K562 (cell line): Measurements from ENCODE around the gene CUX1. TPM values are rescaled to one million over a fixed set of nuclear protein-coding genes. Genes with fewer than 3 reads are reported as not detected.

ENCODE experiments used
- ESRRB ChIP-seq: fragments of 250-450 bp; sonication (Bioruptor Pico); IDR thresholded peaks from 2 replicates; pipeline ENCODE4 v1.5.0; 2020; ENCODE audit warnings: mild to moderate bottlenecking, moderate library complexity, borderline replicate concordance
- LCOR ChIP-seq: sonication (generic); formaldehyde crosslinking; IDR thresholded peaks from 2 replicates; pipeline ENCODE4 v1.8.0; 2022; ENCODE audit warnings: mild to moderate bottlenecking, missing genetic modification reagents
- MEF2A ChIP-seq: IDR thresholded peaks from 2 replicates; pipeline ENCODE4 v1.6.1; 2011; ENCODE audit warnings: low read depth, mild to moderate bottlenecking, low read length, moderate library complexity; ENCODE audit not compliant: control insufficient read depth
- NUFIP1 ChIP-seq: fragments of 450-650 bp; IDR thresholded peaks from 2 replicates; pipeline ENCODE4 v1.6.1; 2018; ENCODE audit not compliant: partially characterized antibody
- PML ChIP-seq: IDR thresholded peaks from 2 replicates; pipeline ENCODE4 v1.6.1; 2012; ENCODE audit warnings: low read length, inconsistent platforms
- PTRF ChIP-seq: fragments of 450-650 bp; IDR thresholded peaks from 2 replicates; pipeline ENCODE4 v1.6.1; 2016; ENCODE audit warnings: mild to moderate bottlenecking, missing genetic modification characterization, missing compliant biosample characterization
- TBL1XR1 ChIP-seq, 2 experiments: IDR thresholded peaks; 2 replicates each; pipeline ENCODE4 v1.6.1; 2012; ENCODE audit warnings: improper control_type of control experiment in 2 of 2, low read length in 2 of 2, mild to moderate bottlenecking in 1 of 2
- ZC3H8 ChIP-seq: fragments of 450-650 bp; IDR thresholded peaks from 2 replicates; pipeline ENCODE4 v1.6.1; 2017
- ZNF184 ChIP-seq: sonication (generic); formaldehyde crosslinking; IDR thresholded peaks from 2 replicates; pipeline ENCODE4 v1.5.0; 2020; ENCODE audit warnings: missing genetic modification reagents
- polyA plus RNA-seq, 8 experiments: library from polyadenylated mRNA; depleted of rRNA in 4 of 8; stranded (reverse) in 5 of 8; unstranded in 3 of 8; fragments of >200 nt; fragmentation: Nextera tagmentation in 2 of 8; fragmentation: Illumina TruSeq in 1 of 8; extraction: Ambion mirVana in 2 of 8; extraction: Trizol in 1 of 8; gene quantifications; 2 replicates each; pipeline versions ENCODE4 v1.2.1 to v1.2.3, GENCODE V29; 2011 to 2014; ENCODE audit warnings: inconsistent platforms in 1 of 8, missing spikeins in 1 of 8
- total RNA-seq, 7 experiments: library from RNA; depleted of rRNA in 6 of 7; stranded (reverse); fragments of >200 nt in 6 of 7; fragmentation: Illumina TruSeq in 2 of 7; extraction: Trizol in 2 of 7; gene quantifications; 2 replicates each; pipeline versions ENCODE4 v1.2.1 to v1.2.3, GENCODE V29; 2011 to 2021; ENCODE audit warnings: low replicate concordance in 1 of 7
- TF ChIP-seq, protein P1 (sequence below): sonication (generic); formaldehyde crosslinking; IDR thresholded peaks from 2 replicates; pipeline ENCODE4 v1.8.0; 2022; ENCODE audit warnings: mild to moderate bottlenecking, missing genetic modification reagents
- TF ChIP-seq, protein P2 (sequence below): fragments of 450-650 bp; IDR thresholded peaks from 2 replicates; pipeline ENCODE4 v1.6.1; 2016; ENCODE audit warnings: borderline replicate concordance
- TF ChIP-seq, protein P3 (sequence below), 2 experiments: fragments of 450-650 bp; IDR thresholded peaks; 2 replicates each; pipeline ENCODE4 v1.6.1; 2018; ENCODE audit warnings: mild to moderate bottlenecking in 2 of 2, low read depth in 1 of 2; ENCODE audit not compliant: partially characterized antibody in 2 of 2
- TF ChIP-seq, protein P4 (sequence below): sonication (generic); formaldehyde crosslinking; IDR thresholded peaks from 2 replicates; pipeline ENCODE4 v1.8.0; 2022; ENCODE audit warnings: mild to moderate bottlenecking, missing genetic modification reagents
- TF ChIP-seq, protein P5 (sequence below): fragments of 450-650 bp; IDR thresholded peaks from 2 replicates; pipeline ENCODE4 v1.6.1; 2018; ENCODE audit not compliant: partially characterized antibody

CUX1 gene
- total and polyA plus RNA-seq, 9 of the 15 experiments (the other 6 are each of a cell fraction or from before 2014, with no cell fraction given), result 3.6 to 55.3 (median 25.2) TPM

DNA sequence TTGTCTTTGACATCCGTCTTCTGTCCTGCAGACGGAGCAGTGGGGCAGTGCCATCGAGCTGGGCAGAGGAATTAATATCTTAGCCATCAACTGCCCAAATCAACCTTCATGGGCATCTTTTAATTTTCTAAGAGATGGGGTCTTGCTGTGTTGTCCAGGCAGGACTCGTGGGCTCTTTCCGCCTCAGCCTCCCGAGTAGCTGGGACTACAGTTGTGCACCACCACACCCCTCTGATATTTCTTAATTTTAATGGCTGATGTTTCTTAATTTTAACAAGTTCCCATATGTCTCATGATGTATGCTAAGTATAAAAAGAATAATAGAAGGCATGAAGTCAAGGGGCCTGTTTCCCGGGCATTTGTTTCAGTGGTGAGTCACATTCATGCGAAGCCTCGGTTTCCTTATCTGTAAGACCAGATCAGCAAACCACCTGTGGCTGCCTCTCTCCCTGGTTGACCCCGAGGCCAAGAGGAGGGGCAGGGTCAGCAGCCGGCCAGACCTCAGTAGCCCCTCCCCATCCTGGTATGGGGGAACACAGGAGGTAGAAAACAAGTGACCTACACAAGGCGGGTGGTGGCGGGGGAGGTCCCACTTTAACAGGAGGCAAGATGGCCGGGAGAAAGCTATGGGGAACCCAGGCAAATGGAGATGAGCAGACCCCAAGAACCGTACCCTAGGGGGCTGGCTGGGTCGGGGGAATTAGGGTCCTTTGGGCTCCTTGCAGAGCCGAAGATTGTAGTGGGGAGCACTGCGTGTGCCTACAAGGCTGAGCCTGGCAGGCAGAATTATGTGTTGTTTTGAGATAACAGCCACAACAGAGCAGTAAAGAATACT is 85.5 kb downstream of the CUX1 start (continued):
- TF ChIP-seq, protein P1, sequence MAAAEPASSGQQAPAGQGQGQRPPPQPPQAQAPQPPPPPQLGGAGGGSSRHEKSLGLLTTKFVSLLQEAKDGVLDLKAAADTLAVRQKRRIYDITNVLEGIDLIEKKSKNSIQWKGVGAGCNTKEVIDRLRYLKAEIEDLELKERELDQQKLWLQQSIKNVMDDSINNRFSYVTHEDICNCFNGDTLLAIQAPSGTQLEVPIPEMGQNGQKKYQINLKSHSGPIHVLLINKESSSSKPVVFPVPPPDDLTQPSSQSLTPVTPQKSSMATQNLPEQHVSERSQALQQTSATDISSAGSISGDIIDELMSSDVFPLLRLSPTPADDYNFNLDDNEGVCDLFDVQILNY (CRISPR knock-in tag), result no peak
- peak; percentile 37; the same call in 1 of the 2 replicates for TF ChIP-seq PML
- 0 out of 2 replicates have a peak, but pooled peaks have one; percentile 54 for TF ChIP-seq LCOR (CRISPR knock-in tag)
- no peak for TF ChIP-seq PTRF (tag)
- no peak for TF ChIP-seq ESRRB (CRISPR knock-in tag)
- TF ChIP-seq, protein P2, sequence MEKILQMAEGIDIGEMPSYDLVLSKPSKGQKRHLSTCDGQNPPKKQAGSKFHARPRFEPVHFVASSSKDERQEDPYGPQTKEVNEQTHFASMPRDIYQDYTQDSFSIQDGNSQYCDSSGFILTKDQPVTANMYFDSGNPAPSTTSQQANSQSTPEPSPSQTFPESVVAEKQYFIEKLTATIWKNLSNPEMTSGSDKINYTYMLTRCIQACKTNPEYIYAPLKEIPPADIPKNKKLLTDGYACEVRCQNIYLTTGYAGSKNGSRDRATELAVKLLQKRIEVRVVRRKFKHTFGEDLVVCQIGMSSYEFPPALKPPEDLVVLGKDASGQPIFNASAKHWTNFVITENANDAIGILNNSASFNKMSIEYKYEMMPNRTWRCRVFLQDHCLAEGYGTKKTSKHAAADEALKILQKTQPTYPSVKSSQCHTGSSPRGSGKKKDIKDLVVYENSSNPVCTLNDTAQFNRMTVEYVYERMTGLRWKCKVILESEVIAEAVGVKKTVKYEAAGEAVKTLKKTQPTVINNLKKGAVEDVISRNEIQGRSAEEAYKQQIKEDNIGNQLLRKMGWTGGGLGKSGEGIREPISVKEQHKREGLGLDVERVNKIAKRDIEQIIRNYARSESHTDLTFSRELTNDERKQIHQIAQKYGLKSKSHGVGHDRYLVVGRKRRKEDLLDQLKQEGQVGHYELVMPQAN, result 0 out of 2 replicates have a peak, but pooled peaks have one; percentile 74
- TF ChIP-seq ZNF184, result no peak
- TF ChIP-seq ZC3H8, result no peak
- TF ChIP-seq, protein P3, sequence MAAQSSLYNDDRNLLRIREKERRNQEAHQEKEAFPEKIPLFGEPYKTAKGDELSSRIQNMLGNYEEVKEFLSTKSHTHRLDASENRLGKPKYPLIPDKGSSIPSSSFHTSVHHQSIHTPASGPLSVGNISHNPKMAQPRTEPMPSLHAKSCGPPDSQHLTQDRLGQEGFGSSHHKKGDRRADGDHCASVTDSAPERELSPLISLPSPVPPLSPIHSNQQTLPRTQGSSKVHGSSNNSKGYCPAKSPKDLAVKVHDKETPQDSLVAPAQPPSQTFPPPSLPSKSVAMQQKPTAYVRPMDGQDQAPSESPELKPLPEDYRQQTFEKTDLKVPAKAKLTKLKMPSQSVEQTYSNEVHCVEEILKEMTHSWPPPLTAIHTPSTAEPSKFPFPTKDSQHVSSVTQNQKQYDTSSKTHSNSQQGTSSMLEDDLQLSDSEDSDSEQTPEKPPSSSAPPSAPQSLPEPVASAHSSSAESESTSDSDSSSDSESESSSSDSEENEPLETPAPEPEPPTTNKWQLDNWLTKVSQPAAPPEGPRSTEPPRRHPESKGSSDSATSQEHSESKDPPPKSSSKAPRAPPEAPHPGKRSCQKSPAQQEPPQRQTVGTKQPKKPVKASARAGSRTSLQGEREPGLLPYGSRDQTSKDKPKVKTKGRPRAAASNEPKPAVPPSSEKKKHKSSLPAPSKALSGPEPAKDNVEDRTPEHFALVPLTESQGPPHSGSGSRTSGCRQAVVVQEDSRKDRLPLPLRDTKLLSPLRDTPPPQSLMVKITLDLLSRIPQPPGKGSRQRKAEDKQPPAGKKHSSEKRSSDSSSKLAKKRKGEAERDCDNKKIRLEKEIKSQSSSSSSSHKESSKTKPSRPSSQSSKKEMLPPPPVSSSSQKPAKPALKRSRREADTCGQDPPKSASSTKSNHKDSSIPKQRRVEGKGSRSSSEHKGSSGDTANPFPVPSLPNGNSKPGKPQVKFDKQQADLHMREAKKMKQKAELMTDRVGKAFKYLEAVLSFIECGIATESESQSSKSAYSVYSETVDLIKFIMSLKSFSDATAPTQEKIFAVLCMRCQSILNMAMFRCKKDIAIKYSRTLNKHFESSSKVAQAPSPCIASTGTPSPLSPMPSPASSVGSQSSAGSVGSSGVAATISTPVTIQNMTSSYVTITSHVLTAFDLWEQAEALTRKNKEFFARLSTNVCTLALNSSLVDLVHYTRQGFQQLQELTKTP (IDR thresholded peaks at IDR 0.05; ENCODE audit: low read depth in 1 of 2, partially characterized antibody in 2 of 2), result peak in 1 of 2 experiments; percentile 34
- peak; percentile 13 for TF ChIP-seq NUFIP1
- TF ChIP-seq, protein P4, sequence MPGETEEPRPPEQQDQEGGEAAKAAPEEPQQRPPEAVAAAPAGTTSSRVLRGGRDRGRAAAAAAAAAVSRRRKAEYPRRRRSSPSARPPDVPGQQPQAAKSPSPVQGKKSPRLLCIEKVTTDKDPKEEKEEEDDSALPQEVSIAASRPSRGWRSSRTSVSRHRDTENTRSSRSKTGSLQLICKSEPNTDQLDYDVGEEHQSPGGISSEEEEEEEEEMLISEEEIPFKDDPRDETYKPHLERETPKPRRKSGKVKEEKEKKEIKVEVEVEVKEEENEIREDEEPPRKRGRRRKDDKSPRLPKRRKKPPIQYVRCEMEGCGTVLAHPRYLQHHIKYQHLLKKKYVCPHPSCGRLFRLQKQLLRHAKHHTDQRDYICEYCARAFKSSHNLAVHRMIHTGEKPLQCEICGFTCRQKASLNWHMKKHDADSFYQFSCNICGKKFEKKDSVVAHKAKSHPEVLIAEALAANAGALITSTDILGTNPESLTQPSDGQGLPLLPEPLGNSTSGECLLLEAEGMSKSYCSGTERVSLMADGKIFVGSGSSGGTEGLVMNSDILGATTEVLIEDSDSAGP (CRISPR knock-in tag), result no peak
- peak; percentile 36 to 89; a peak in 3 of 4 replicates for TF ChIP-seq TBL1XR1 (IDR thresholded peaks at IDR 0.05; ENCODE audit: low read length in 2 of 2)
- TF ChIP-seq, protein P5, sequence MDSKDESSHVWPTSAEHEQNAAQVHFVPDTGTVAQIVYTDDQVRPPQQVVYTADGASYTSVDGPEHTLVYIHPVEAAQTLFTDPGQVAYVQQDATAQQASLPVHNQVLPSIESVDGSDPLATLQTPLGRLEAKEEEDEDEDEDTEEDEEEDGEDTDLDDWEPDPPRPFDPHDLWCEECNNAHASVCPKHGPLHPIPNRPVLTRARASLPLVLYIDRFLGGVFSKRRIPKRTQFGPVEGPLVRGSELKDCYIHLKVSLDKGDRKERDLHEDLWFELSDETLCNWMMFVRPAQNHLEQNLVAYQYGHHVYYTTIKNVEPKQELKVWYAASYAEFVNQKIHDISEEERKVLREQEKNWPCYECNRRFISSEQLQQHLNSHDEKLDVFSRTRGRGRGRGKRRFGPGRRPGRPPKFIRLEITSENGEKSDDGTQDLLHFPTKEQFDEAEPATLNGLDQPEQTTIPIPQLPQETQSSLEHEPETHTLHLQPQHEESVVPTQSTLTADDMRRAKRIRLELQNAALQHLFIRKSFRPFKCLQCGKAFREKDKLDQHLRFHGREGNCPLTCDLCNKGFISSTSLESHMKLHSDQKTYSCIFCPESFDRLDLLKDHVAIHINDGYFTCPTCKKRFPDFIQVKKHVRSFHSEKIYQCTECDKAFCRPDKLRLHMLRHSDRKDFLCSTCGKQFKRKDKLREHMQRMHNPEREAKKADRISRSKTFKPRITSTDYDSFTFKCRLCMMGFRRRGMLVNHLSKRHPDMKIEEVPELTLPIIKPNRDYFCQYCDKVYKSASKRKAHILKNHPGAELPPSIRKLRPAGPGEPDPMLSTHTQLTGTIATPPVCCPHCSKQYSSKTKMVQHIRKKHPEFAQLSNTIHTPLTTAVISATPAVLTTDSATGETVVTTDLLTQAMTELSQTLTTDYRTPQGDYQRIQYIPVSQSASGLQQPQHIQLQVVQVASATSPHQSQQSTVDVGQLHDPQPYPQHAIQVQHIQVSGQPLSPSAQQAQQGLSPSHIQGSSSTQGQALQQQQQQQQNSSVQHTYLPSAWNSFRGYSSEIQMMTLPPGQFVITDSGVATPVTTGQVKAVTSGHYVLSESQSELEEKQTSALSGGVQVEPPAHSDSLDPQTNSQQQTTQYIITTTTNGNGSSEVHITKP, result peak; percentile 68
- no peak for TF ChIP-seq MEF2A
